ENCODE results near the gene ADAMTSL3.
"Not testable (repeated sequence)": the region's sequence is repeated elsewhere in the genome, so short reads cannot be mapped to it uniquely, and the experiment has no call there.

Gene ADAMTSL3

DNA sequence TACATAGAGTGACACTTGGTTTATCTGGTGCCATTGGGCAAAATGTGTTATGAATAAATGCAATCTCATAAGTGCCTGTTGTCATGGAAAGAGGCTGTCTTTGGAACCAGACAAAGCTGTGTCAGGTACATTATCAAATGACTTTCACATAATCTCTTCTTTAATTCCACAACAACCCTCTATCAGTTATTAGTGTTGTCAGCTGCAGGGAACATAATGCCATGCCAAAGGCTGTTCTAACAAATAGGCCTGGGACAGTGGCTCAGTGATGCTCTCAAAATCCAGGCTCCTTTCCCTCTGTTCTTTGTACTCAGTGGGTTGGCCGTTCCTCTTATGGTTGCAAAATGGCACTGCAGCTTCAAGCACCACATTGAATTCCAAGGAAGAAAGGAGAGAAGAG is 91.8 kb downstream of the ADAMTSL3 start:
- DNase-seq (ENCODE audit: low spot score) (no peak), FAIRE-seq (no peak)

DNA sequence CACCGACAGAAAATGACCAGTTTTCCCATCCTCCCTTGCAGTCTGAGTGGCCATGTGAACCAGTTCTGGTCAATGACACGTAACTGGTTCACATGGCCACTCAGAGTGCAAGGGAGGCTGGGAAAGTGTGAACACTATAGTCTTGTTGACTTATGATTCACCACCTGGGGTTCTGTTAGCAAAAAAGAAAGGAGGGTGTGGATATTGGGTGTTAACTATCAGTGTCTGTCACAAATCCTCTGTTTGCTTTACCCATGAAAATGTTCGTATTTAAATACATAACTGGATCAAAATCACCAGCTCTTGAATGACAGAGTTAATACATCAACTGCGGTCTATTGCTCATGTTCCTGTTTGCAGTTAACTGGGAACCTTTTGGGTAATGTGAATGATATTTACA is 92.3 kb downstream of the ADAMTSL3 start:
- FAIRE-seq (no peak), DNase-seq (ENCODE audit: low spot score) (no peak)

DNA sequence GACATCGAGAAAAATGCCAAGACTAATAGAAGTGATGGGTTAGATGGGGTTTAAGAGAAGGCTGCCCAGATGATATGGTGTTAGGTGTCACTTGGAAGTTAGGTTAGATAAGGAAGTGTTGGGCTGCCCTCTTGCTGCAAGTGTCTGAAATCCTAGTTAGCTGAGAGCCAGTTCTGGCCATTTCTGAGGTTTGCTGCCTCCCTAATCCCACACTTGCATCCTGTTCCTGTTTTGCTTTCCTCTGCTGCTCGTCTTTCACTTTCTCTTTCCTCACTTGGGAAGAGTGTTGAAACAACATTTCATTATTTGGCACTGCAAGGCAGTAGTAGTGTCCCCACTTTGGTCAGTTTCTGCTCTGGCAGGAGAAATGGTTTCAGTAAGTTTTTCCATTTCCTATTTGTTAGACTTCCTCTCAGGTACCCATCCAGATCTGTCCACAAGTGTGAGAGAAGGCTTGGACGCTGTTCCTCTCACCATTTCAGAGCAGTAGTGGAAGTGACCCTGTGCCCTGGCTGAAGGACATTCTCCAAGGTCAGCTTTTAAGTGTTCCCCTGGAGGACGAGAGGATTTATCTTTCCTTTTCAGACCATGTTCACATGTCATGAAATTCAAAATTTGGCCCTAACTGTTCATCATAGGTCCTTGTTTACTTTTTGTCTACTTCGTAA is 93.3 kb downstream of the ADAMTSL3 start:
- DNase-seq (ENCODE audit: low spot score) (peak; percentile 32), FAIRE-seq (no peak)

DNA sequence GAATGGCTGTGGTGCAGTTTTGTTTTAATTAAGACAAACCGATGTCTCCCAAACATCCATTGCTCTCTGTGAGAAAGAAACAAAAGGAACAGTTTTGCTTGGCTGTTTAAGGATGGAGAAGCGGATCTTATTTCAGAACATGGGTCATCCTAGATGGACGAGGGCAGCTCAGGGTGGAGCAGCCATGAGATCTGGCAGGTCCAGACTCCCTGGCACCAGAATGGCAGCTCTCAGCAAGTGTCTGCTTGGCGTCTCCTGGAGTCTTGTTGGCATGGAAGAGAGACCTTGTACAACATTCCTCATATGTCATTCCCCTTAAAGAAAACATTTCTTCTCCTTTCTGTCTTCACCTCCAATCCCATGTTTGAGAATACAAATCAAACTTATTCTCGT is 93.8 kb downstream of the ADAMTSL3 start:
- FAIRE-seq (no peak), DNase-seq (ENCODE audit: low spot score) (no peak)

DNA sequence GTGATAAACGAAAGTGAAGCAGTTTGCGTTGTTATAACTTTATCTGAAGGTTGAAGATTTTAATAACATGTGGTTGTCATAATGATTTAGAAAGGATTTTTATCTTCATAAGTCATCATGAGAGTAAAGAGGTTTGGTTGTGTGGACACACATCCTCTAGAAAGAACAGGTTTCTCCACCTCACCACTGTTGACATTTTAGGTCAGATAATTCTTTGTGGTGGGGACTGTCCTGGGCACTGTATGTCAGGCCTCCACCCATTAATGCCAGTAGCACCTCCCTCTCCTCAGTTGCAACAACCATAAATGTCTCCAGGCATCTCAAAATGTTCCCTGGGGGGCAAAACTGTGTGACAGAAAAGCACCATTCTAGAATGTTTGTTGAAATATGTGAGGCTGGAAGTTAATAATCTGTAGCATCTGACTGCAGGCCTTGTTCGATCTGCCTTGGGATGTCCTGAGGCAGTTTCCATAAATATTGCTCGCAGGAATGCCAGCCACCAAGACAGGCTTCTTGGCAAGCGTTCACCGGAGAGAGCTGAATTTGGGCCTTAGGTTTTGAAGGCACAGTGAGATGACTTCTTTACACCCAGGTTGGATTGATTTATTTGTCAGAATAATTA is 100.1 kb downstream of the ADAMTSL3 start:
- FAIRE-seq (no peak), DNase-seq (ENCODE audit: low spot score) (no peak)

GRCh38 chr15:83757291-83757690 is 103.4 kb downstream of the ADAMTSL3 start:
- not testable (repeated sequence) for FAIRE-seq; DNase-seq (ENCODE audit: low spot score)

- no peak for DNase-seq (ENCODE audit: low spot score)
- FAIRE-seq, result no peak
Observed at GRCh38 chr15:83762367-83762766, 108.4 kb downstream of the ADAMTSL3 start.

DNA sequence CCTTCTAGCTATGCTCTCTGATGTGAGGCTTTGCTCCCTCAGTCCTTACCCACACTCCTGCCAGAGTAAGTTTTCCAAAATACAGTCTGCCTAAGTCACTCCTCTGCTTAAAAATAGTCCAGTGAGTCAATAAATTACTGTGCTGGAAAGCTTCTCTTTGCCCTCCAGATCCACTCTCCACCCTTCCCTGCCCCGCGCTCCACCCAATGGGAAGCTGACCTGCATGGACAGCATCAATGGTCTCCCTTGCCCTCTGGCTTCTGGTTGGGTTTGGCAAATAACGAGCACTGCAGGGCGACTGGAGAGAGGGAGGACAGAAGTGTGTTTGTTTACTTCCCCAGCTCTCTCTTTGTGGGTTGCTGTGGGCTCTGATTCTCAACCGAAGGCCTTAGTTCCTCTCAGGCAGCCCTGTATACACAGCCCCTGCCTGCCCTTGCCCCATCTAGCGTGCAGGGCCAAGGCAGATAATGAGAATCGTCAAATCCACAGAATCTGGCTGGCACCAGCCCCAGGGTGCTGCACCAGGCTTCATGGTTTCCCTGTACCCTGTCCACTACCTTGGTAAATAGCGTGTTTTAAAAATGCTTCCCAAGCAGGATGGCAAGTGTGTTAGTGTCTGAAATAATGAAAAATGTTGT is 110.4 kb downstream of the ADAMTSL3 start:
- FAIRE-seq (no peak), DNase-seq (ENCODE audit: low spot score) (no peak)

GRCh38 chr15:83766339-83766738 is 112.4 kb downstream of the ADAMTSL3 start:
- FAIRE-seq (no peak), DNase-seq (ENCODE audit: low spot score) (no peak)

DNA sequence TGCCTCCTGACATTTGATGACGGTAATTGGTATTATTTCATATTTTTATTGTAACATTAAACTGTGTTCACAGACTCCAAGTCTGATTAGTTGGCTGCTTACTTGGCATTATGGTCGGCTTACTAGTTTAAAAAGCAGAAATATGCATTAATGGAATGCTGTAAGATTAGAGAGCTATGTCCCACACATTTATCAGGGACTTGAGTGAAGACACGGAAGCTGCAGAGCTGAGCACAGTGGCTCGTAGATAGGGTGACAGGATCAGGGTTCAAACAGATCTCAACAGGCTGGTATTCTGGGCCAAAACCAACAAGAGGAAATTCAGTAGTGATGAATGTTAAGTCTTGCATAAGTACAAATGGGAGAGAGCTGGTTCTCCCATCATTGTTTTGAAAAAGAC is 113.8 kb downstream of the ADAMTSL3 start:
- FAIRE-seq (no peak), DNase-seq (ENCODE audit: low spot score) (no peak)

DNA sequence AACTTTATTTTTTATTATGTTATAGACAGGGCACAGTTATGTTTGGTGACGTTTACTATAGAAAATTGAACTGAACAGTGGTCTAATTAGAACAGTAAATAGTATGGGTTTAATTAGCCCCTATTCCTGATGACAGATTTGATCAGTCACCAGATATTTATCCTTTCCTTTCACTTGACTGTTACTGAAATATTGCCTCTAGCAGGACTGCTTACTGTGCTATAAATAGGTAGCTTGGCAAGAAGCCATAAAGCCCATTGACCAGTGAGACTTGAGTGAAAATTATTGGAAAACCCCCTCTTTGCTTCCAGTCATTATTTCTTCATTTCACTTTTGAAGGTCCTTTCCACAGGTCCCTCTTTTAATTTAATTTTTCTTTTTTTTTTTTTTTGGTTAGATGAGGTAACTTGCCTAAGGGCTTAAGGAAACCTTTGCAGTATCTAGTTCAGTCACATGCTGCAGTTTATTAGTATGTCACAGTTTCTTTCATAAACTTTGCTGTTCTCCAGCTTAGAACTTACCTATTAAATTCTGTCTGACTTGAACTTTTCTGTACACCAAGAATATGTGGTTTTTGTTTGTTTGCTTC is 115.6 kb downstream of the ADAMTSL3 start:
- no peak for DNase-seq (ENCODE audit: low spot score)
- FAIRE-seq, result no peak

DNA sequence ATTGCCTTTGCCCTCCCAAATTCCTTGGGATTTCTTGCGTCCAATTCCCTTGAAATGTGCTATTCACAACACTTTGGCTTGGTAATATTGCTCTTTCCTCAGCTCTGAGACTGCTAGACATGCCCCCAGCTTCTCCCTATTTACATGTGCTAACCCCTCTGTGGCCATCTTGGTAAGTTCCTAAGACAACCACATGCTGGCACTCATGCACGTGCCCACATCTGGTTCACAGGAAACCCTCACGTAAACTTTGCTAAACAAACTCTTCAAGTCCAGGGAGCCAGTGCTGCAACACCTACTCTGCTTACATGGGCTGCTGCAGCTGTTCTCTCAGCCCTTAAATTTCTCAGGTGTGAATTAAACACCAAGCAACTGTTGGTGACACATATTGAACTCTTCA is 121.8 kb downstream of the ADAMTSL3 start:
- DNase-seq (ENCODE audit: low spot score) (no peak), FAIRE-seq (no peak)

DNA sequence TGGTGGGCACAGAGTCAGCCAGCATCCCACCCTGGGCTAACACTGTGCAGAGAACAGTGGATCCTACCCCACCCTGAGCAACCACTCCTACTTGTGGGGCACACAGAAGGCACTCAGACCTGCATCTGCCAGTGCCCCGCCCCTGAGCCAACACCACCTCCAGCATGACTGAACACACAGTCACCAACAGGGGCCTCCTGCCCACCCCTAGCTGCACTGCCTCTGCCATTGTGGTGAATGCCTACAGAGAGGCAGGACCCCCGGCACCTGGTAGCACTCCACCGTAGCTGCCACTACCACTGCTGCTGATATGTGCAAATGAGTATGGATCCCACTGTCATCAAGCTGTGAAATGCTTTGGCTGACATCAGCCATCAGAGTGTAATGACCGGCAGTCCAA is 123.1 kb downstream of the ADAMTSL3 start:
- FAIRE-seq (no peak), DNase-seq (ENCODE audit: low spot score) (no peak)

- FAIRE-seq (no peak), DNase-seq (ENCODE audit: low spot score) (no peak)
Observed at GRCh38 chr15:83783227-83783626, 129.3 kb downstream of the ADAMTSL3 start.

GRCh38 chr15:83784975-83785374 is 131.1 kb downstream of the ADAMTSL3 start:
- FAIRE-seq (peak; percentile 44), DNase-seq (ENCODE audit: low spot score) (peak; percentile 46)

DNA sequence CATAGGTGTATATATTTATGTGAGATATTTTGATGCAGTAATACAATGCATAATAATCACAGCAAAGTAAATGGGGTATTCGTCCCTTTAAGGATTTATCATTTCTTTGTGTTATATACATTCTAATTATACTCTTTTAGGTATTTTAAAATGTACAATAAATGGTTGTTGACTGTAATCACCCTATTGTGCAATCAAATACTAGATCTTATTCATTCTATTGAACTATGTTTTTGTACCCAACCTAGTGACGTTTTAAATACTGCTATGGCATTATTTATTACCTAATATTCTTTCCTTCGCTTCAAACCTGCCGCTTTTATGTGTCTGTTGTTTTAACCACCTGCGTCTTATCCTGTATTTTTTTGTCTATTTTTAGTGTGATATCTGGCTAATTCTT is 132.4 kb downstream of the ADAMTSL3 start:
- DNase-seq (ENCODE audit: low spot score) (no peak), FAIRE-seq (no peak)

- DNase-seq (ENCODE audit: low spot score) (no peak), FAIRE-seq (no peak)
Observed at GRCh38 chr15:83793069-83793468, 139.1 kb downstream of the ADAMTSL3 start.

DNA sequence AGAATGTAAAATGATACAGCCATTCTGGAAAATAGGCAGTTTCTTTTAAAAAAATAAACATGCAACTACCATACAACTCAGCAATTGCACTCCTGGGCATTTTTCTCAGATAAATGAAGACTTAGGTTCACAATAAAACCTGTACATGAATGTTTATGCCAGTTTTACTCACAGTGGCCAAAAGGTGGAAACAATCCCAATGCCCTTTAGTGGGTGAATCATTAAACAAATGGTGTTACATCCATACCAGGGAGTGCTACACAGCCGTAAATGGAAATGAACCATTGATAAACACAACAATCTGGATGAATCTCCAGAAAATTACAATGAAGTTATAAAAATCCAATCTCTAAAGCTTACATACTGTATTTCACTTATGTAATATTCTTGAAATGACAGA is 140.3 kb downstream of the ADAMTSL3 start:
- no peak for DNase-seq (ENCODE audit: low spot score)
- FAIRE-seq, result no peak

- FAIRE-seq (no peak), DNase-seq (ENCODE audit: low spot score) (no peak)
Observed at GRCh38 chr15:83809345-83809744, 155.4 kb downstream of the ADAMTSL3 start.

GRCh38 chr15:83810110-83810509 is 156.2 kb downstream of the ADAMTSL3 start:
- FAIRE-seq, result no peak
- no peak for DNase-seq (ENCODE audit: low spot score)

GRCh38 chr15:83813682-83814081 is 159.8 kb downstream of the ADAMTSL3 start:
- DNase-seq (ENCODE audit: low spot score) (no peak), FAIRE-seq (no peak)

DNA sequence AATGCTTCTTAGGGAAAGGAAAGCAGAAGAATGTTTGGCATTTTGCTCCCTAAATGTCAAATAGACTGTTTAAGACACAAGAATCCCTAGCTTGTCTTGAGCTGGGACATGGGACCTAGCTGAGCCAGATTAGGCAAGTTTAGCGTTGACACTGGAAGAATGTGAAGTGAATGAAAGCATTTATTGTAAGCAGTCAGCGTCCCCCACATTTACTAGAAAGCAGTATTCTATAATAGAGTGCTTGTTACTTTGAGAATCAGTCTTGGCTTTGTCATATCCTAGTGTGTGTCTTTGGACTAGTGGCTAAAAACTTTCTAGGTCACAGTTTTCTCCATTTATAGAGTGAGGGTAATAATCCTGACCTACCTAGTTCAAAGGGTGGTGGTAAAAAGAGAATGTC is 161.6 kb downstream of the ADAMTSL3 start:
- FAIRE-seq (no peak), DNase-seq (ENCODE audit: low spot score) (no peak)

Measured in urothelium cell line (cell line).